Measurements from ENCODE around the gene HEATR1. TPM values are rescaled to one million over a fixed set of nuclear protein-coding genes. Genes with fewer than 3 reads are reported as not detected.
"Not testable (repeated sequence)": the region's sequence is repeated elsewhere in the genome, so short reads cannot be mapped to it uniquely, and the experiment has no call there.

HEATR1 gene
- total and polyA plus RNA-seq, 11 donors = 2.4 to 17.2 (median 9.9) TPM

DNA sequence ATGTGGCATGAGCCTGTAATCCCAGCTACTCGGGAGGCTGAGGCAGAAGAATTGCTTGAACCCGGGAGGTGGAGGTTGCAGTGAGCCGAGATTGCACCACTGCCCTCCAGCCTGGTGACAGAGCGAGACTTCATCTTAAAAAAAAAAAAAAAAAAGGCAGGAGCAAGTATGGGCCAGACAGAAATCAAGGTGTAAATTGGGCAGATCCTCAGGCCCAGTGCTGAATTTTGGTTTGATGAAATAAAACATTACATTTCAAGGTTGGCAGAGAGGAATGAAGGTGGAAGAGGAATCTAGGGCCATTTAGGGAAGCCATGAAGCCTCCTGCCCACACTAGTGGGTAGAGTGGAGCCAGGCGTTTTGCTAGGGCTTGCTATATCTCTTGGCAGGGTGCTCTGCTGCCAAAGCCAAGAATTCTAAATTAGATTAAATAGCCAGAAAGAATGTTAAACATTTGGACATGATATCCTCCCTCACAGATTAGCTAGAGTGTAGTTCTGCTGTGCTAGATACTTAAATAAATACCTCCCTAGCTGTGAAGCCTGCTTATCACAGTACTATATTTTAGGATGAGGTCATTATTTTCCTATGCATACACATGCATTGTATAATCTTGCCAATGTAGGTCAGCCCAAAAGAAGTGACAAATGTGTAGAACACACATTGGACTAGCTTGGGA, 97.2 kb downstream of the HEATR1 start:
- intact Hi-C loops (cut with DNase I) = no loop called here
- ATAC-seq (peak; percentile 93 to 96 (median 94)), DNase-seq (peak in 4 of 5 donors; percentile 57 to 72 (median 62))
- TF ChIP-seq, protein P1, sequence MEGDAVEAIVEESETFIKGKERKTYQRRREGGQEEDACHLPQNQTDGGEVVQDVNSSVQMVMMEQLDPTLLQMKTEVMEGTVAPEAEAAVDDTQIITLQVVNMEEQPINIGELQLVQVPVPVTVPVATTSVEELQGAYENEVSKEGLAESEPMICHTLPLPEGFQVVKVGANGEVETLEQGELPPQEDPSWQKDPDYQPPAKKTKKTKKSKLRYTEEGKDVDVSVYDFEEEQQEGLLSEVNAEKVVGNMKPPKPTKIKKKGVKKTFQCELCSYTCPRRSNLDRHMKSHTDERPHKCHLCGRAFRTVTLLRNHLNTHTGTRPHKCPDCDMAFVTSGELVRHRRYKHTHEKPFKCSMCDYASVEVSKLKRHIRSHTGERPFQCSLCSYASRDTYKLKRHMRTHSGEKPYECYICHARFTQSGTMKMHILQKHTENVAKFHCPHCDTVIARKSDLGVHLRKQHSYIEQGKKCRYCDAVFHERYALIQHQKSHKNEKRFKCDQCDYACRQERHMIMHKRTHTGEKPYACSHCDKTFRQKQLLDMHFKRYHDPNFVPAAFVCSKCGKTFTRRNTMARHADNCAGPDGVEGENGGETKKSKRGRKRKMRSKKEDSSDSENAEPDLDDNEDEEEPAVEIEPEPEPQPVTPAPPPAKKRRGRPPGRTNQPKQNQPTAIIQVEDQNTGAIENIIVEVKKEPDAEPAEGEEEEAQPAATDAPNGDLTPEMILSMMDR (IDR thresholded peaks at IDR 0.05) = no peak
- no peak for TF ChIP-seq POLR2A (IDR thresholded peaks at IDR 0.05)
- Histone ChIP-seq H3K27ac (peak overlapping the region in 11 of 12 donors; percentile 62 to 92 (median 76)), H3K36me3 (no peaks in the 10 kb centered on the region), H3K4me3 (no peak overlapping the region), H3K27me3 (no peaks in the 10 kb centered on the region), H3K9me3 (no peaks in the 10 kb centered on the region), H3K4me1 (peaks cover 0 to 18% (median 6%) of the 10 kb centered on the region in 12 donors)
- WGBS, 4 donors = 44 to 61% (median 57%) methylated on average over 5 of the region's 5 CpGs

DNA sequence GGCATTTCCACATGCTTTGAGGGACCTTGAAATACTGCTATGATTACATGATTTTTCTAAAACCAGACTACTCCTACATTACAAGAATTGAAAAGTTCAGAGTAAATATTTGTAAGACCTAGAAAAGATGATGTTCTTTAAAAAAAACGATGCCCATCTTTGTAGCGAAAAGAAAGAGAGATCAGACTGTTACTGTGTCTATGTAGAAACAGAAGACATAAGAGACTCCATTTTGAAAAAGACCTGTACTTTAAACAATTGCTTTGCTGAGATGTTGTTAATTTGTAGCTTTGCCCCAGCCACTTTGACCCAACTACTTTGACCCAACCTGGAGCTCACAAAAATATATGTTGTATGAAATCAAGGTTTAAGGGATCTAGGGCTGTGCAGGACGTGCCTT, 100.0 kb downstream of the HEATR1 start:
- WGBS, 4 donors = 63 to 93% (median 88%) methylated on average over 3 of the region's 3 CpGs
- H3K27ac ChIP-seq; ATAC-seq; DNase-seq; H3K4me3 ChIP-seq; intact Hi-C loops (cut with DNase I); H3K9me3 ChIP-seq; H3K27me3 ChIP-seq; H3K36me3 ChIP-seq: not testable (repeated sequence)
- H3K4me1 ChIP-seq = peaks cover 0 to 18% (median 6%) of the 10 kb centered on the region in 12 donors

DNA sequence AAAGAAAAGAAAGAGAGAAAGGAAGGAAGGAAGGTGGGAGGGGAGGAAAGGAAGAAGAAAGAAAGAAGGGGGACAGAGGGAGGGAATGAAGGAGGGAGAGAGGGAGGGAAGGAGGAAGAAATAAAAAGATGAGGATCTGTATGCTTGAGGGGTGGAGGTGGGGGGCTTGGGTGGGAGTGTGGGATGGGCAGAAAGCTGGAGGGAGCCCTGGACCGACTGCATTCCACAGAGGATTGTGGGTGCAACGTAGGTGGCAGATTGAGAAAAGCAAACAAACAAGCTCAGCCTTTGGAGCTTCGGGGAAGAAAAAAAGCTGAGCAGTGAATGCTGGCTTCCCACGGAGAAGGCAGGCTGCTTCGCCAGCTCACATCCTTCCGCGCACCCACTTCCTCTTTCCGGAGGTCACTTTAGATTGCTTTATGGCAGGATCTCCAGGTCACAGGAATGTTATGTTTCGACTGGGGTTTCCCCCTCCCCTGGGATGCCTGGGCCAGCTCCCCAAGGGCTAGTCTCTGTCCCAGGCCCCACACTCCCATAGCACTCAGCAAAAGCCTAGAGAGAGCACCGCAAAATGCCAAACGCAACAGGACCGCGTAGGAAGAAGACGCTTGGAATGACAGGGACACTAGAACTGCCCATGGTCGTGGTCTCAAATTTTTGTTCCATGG, 101.2 kb downstream of the HEATR1 start:
- Histone ChIP-seq H3K9me3 (no peaks in the 10 kb centered on the region), H3K27me3 (no peaks in the 10 kb centered on the region), H3K27ac (peak overlapping the region in 9 of 12 donors; percentile 14 to 68 (median 44)), H3K4me3 (peak overlapping the region in 9 of 12 donors; percentile 21 to 47 (median 32)), H3K36me3 (no peaks in the 10 kb centered on the region), H3K4me1 (peaks cover 0 to 18% (median 6%) of the 10 kb centered on the region in 12 donors)
- TF ChIP-seq POLR2A (IDR thresholded peaks at IDR 0.05) = no peak
- TF ChIP-seq, protein P1 (IDR thresholded peaks at IDR 0.05) = no peak
- DNase-seq (peak in 4 of 5 donors; percentile 35 to 66 (median 56)), ATAC-seq (peak in 3 of 4 donors; percentile 20 to 46 (median 25))
- 23 to 28% (median 26%) methylated on average over 11 to 15 of the region's 15 CpGs for WGBS, 4 donors
- intact Hi-C loops (cut with DNase I) = no loop called here

DNA sequence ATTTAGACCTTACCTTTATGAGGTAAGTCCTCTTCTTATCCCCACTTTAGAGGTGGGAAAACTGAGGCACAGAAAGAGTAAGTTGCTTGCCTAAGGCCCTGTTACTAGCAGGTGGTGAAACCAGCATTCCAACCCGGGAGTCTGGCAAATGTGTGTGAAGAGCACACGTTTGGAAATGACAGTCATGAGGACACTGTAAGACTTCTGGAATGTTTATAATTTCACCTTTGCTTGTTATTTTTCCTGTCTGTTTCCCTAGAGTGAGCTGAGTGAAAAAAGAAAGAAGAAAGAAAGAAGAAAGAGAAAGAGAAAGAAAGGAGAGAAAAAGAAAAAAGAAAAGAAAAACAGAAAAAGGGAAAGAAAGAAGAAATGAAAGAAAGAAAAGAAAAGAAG, 101.7 kb downstream of the HEATR1 start:
- WGBS, 4 donors = 17 to 27% (median 25%) methylated on average over 2 of the region's 2 CpGs
- H3K27me3 ChIP-seq = no peaks in the 10 kb centered on the region
- no peak for DNase-seq
- peak overlapping the region in 4 of 12 donors; percentile 25 to 47 (median 40) for H3K4me3 ChIP-seq
- no peaks in the 10 kb centered on the region for H3K36me3 ChIP-seq
- ATAC-seq = no peak
- no peaks in the 10 kb centered on the region for H3K9me3 ChIP-seq
- H3K4me1 ChIP-seq = peaks cover 0 to 14% (median 6%) of the 10 kb centered on the region in 12 donors
- intact Hi-C loops (cut with DNase I) = no loop called here
- H3K27ac ChIP-seq = peak overlapping the region in 4 of 12 donors; percentile 14 to 68 (median 54)
- TF ChIP-seq, protein P1 (IDR thresholded peaks at IDR 0.05) = no peak
- TF ChIP-seq POLR2A (IDR thresholded peaks at IDR 0.05) = no peak
